ENCODE data around the gene LGI4.
"Not testable (repeated sequence)": the region's sequence is repeated elsewhere in the genome, so short reads cannot be mapped to it uniquely, and the experiment has no call there.

LGI4 gene

GRCh38 chr19:35132254-35132653 is 2.6 kb downstream of the LGI4 start:
- H3K27ac ChIP-seq (ENCODE audit: low read length, poor library complexity, severe bottlenecking), result no peak overlapping the region
- H4K8ac ChIP-seq (ENCODE audit: low read length), result no peak overlapping the region
- no peak for DNase-seq
- no peak overlapping the region for H3K14ac ChIP-seq (ENCODE audit: low read length in 2 of 2)
- H2AFZ ChIP-seq (ENCODE audit: low read depth, low read length), result no peak overlapping the region
- H3K18ac ChIP-seq (ENCODE audit: low read depth in 1 of 2, low read length in 2 of 2), result no peak overlapping the region
- no peak overlapping the region for H2AK5ac ChIP-seq (ENCODE audit: low read length, severe bottlenecking)
- H3K36me3 ChIP-seq (ENCODE audit: control insufficient read depth in 1 of 2, insufficient read depth in 2 of 2, low read depth in 1 of 2, low read length in 2 of 2), result no peaks in the 10 kb centered on the region
- no peak overlapping the region for H3K9ac ChIP-seq (ENCODE audit: low read length)
- H3K4me2 ChIP-seq (ENCODE audit: low read length, poor library complexity, severe bottlenecking), result no peak overlapping the region
- H3K9me3 ChIP-seq (ENCODE audit: control insufficient read depth, low read length), result no peaks in the 10 kb centered on the region
- no peak overlapping the region for H4K91ac ChIP-seq (ENCODE audit: low read length)
- no peak overlapping the region for H2BK12ac ChIP-seq (ENCODE audit: low read length in 2 of 2)
- peaks cover 0 to 12% of the 10 kb centered on the region in 2 experiments for H3K27me3 ChIP-seq (ENCODE audit: control insufficient read depth in 1 of 2, insufficient read depth in 1 of 2, low read length in 2 of 2)
- no peak overlapping the region for H3K4me3 ChIP-seq (ENCODE audit: insufficient read depth in 1 of 2, low read depth in 1 of 2, low read length in 2 of 2)
- no peak overlapping the region for H2BK120ac ChIP-seq (ENCODE audit: low read depth, low read length)
- H3K4me1 ChIP-seq (ENCODE audit: control insufficient read depth, insufficient read depth, low read depth, low read length), result peaks cover 2% of the 10 kb centered on the region
- no peak overlapping the region for H2BK5ac ChIP-seq (ENCODE audit: low read depth, low read length, poor library complexity, severe bottlenecking)
- no peak overlapping the region for H2BK15ac ChIP-seq (ENCODE audit: low read depth, poor library complexity, severe bottlenecking)
- H3K79me1 ChIP-seq (replicated peaks; ENCODE audit: low read length, poor library complexity, severe bottlenecking), result no peaks in the 10 kb centered on the region
- no peak overlapping the region for H3K4ac ChIP-seq (ENCODE audit: low read depth in 1 of 2, low read length in 2 of 2)
- no peak overlapping the region for H3K23ac ChIP-seq (ENCODE audit: low read length in 2 of 2)

DNA sequence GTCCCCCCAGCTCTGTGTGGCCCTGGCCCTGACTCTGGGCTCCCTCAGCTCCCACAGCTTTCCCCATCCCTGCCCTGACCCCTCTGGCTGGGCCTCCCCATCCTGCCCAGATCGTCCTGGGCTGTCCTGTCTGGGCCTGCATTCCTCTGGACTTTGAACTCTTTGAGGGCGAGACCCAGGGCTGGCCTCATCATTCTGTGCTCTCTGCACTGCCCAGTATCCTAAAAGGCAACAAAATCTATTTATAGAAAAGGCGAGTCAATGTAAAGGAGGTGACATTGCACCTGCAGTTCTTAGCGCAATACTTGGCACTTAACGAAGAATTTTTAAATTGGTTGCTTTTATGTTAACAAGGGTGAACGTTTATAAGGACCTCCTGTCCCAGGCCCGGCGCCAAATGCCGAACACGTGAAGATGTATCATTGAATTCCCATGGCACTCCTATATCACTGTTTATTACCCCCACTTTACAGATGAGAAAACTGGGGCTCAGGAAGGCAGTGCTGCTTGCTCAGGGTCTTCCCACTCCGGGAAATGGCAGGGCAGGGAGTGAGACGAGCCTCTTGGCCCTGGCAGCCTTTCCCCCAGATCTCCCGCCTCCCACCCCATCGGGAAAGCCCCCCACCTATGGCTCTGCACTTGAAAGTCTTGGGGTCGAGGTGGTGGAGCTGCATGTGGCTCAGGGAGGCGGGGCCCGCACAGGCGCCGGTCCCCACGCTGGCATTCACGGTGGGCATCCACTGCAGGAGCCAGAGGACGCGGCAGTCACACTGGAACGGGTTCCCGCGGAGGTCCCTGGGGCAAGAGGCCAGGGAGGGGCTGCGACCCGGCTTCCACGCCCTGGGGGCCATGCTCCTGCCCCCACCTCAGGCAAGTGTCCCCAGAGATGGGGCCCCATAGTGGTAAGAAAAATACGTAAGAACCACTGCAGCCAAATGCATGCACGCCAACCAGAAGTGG is 3.8 kb downstream of the LGI4 start:
- no peak overlapping the region for H3K4me3 ChIP-seq (ENCODE audit: insufficient read depth in 1 of 2, low read depth in 1 of 2, low read length in 2 of 2)
- no peak overlapping the region for H2BK15ac ChIP-seq (ENCODE audit: low read depth, poor library complexity, severe bottlenecking)
- no peak overlapping the region for H3K9ac ChIP-seq (ENCODE audit: low read length)
- H3K79me1 ChIP-seq (replicated peaks; ENCODE audit: low read length, poor library complexity, severe bottlenecking), result no peaks in the 10 kb centered on the region
- H4K8ac ChIP-seq (ENCODE audit: low read length), result no peak overlapping the region
- no peak overlapping the region for H2BK5ac ChIP-seq (ENCODE audit: low read depth, low read length, poor library complexity, severe bottlenecking)
- H3K27ac ChIP-seq (ENCODE audit: low read length, poor library complexity, severe bottlenecking), result no peak overlapping the region
- H2AK5ac ChIP-seq (ENCODE audit: low read length, severe bottlenecking), result no peak overlapping the region
- H3K4me2 ChIP-seq (ENCODE audit: low read length, poor library complexity, severe bottlenecking), result no peak overlapping the region
- H2BK120ac ChIP-seq (ENCODE audit: low read depth, low read length), result no peak overlapping the region
- peaks cover 2 to 16% of the 10 kb centered on the region in 2 experiments for H3K27me3 ChIP-seq (ENCODE audit: control insufficient read depth in 1 of 2, insufficient read depth in 1 of 2, low read length in 2 of 2)
- H3K9me3 ChIP-seq (ENCODE audit: control insufficient read depth, low read length), result no peaks in the 10 kb centered on the region
- no peak overlapping the region for H2BK12ac ChIP-seq (ENCODE audit: low read length in 2 of 2)
- H3K36me3 ChIP-seq (ENCODE audit: control insufficient read depth in 1 of 2, insufficient read depth in 2 of 2, low read depth in 1 of 2, low read length in 2 of 2), result no peaks in the 10 kb centered on the region
- H2AFZ ChIP-seq (ENCODE audit: low read depth, low read length), result no peak overlapping the region
- WGBS, result 83% methylated on average over 27 of the region's 31 CpGs
- no peak overlapping the region for H4K91ac ChIP-seq (ENCODE audit: low read length)
- DNase-seq, result no peak
- no peak overlapping the region for H3K4ac ChIP-seq (ENCODE audit: low read depth in 1 of 2, low read length in 2 of 2)
- H3K4me1 ChIP-seq (ENCODE audit: control insufficient read depth, insufficient read depth, low read depth, low read length), result peaks cover 2% of the 10 kb centered on the region
- no peak overlapping the region for H3K23ac ChIP-seq (ENCODE audit: low read length in 2 of 2)
- H3K18ac ChIP-seq (ENCODE audit: low read depth in 1 of 2, low read length in 2 of 2), result no peak overlapping the region
- H3K14ac ChIP-seq (ENCODE audit: low read length in 2 of 2), result no peak overlapping the region

DNA sequence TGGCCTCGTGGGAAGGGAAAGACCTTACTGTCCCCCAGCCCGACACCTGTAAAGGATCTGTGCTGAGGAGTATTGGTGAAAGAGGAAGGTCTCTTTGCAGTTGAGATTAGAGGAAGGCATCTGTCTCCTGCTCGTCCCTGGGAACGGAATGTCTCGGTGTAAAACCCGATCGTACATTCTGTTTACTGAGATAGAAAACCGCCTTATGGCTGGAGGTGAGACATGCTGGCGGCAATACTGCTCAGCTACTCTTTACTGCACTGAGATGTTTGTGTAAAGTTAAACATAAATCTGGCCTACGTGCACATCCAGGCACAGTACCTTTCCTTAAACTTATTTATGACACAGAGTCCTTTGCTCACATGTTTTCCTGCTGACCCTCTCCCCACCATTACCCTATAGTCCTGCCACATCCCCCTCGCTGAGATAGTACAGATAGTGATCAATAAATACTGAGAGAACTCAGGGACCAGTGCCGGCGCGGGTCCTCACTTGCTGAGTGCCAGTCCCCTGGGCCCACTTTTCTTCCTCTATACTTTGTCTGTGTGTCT is 5.1 kb downstream of the LGI4 start:
- H3K18ac ChIP-seq (ENCODE audit: low read depth in 1 of 2, low read length in 2 of 2); H4K91ac ChIP-seq (ENCODE audit: low read length); H3K36me3 ChIP-seq (ENCODE audit: control insufficient read depth in 1 of 2, insufficient read depth in 2 of 2, low read depth in 1 of 2, low read length in 2 of 2); H3K79me1 ChIP-seq (replicated peaks; ENCODE audit: low read length, poor library complexity, severe bottlenecking); H2BK120ac ChIP-seq (ENCODE audit: low read depth, low read length); H3K27ac ChIP-seq (ENCODE audit: low read length, poor library complexity, severe bottlenecking); H3K4me2 ChIP-seq (ENCODE audit: low read length, poor library complexity, severe bottlenecking); H3K4me1 ChIP-seq (ENCODE audit: control insufficient read depth, insufficient read depth, low read depth, low read length); DNase-seq; H2BK5ac ChIP-seq (ENCODE audit: low read depth, low read length, poor library complexity, severe bottlenecking); H3K9ac ChIP-seq (ENCODE audit: low read length); H2AK5ac ChIP-seq (ENCODE audit: low read length, severe bottlenecking); H3K4me3 ChIP-seq (ENCODE audit: insufficient read depth in 1 of 2, low read depth in 1 of 2, low read length in 2 of 2); H3K23ac ChIP-seq (ENCODE audit: low read length in 2 of 2); H3K9me3 ChIP-seq (ENCODE audit: control insufficient read depth, low read length); H4K8ac ChIP-seq (ENCODE audit: low read length); H2BK12ac ChIP-seq (ENCODE audit: low read length in 2 of 2); H3K4ac ChIP-seq (ENCODE audit: low read depth in 1 of 2, low read length in 2 of 2); H2AFZ ChIP-seq (ENCODE audit: low read depth, low read length); H2BK15ac ChIP-seq (ENCODE audit: low read depth, poor library complexity, severe bottlenecking); H3K14ac ChIP-seq (ENCODE audit: low read length in 2 of 2): not testable (repeated sequence)
- 65% methylated on average over 13 of the region's 14 CpGs for WGBS
- H3K27me3 ChIP-seq (ENCODE audit: control insufficient read depth in 1 of 2, insufficient read depth in 1 of 2, low read length in 2 of 2), result peaks cover 9 to 16% of the 10 kb centered on the region in 2 experiments

DNA sequence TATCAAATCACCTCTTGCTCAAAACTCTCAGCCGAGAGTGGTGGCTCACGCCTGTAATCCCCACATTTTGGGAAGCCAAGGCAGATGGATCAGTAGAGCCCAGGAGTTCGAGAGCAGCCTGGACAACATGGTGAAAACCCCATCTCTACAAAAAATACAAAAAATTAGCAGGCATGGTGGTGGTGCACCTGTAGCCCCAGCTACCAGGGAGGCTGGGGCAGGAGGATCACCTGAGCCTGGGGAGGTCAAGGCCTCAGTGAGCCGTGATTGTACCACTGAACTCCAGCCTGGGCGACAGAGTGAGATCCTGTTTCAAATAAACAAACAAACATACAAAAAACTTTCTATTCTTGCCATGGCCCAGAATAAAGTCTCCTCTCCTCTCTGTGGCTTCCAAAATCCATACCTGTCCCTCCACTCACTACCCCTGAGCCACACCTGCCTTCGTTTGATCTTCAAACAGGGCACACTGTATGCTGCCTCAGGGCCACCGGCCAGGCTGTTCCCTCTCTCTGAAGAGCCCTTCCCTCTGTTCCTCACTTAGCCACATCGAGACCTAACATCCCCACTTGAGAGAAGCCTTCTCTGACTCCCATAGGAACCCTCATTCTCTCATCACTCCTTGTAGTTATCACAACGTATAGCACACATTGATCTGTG is 6.3 kb downstream of the LGI4 start:
- Histone ChIP-seq H3K27ac (ENCODE audit: low read length, poor library complexity, severe bottlenecking) (no peak overlapping the region), H2AFZ (ENCODE audit: low read depth, low read length) (no peak overlapping the region), H3K4me3 (ENCODE audit: insufficient read depth in 1 of 2, low read depth in 1 of 2, low read length in 2 of 2) (no peak overlapping the region), H2BK12ac (ENCODE audit: low read length in 2 of 2) (no peak overlapping the region), H4K91ac (ENCODE audit: low read length) (no peak overlapping the region), H3K36me3 (ENCODE audit: control insufficient read depth in 1 of 2, insufficient read depth in 2 of 2, low read depth in 1 of 2, low read length in 2 of 2) (no peaks in the 10 kb centered on the region), H3K4me2 (ENCODE audit: low read length, poor library complexity, severe bottlenecking) (no peak overlapping the region), H3K27me3 (ENCODE audit: control insufficient read depth in 1 of 2, insufficient read depth in 1 of 2, low read length in 2 of 2) (peaks cover 9 to 12% of the 10 kb centered on the region in 2 experiments), H2BK5ac (ENCODE audit: low read depth, low read length, poor library complexity, severe bottlenecking) (no peak overlapping the region), H3K4ac (ENCODE audit: low read depth in 1 of 2, low read length in 2 of 2) (no peak overlapping the region), H3K14ac (ENCODE audit: low read length in 2 of 2) (no peak overlapping the region), H2BK15ac (ENCODE audit: low read depth, poor library complexity, severe bottlenecking) (no peak overlapping the region), H3K4me1 (ENCODE audit: control insufficient read depth, insufficient read depth, low read depth, low read length) (no peaks in the 10 kb centered on the region), H3K9me3 (ENCODE audit: control insufficient read depth, low read length) (no peaks in the 10 kb centered on the region), H3K18ac (ENCODE audit: low read depth in 1 of 2, low read length in 2 of 2) (no peak overlapping the region), H3K9ac (ENCODE audit: low read length) (no peak overlapping the region), H4K8ac (ENCODE audit: low read length) (no peak overlapping the region), H2BK120ac (ENCODE audit: low read depth, low read length) (no peak overlapping the region), H2AK5ac (ENCODE audit: low read length, severe bottlenecking) (no peak overlapping the region), H3K23ac (ENCODE audit: low read length in 2 of 2) (no peak overlapping the region), H3K79me1 (replicated peaks; ENCODE audit: low read length, poor library complexity, severe bottlenecking) (no peaks in the 10 kb centered on the region)
- WGBS, result 80% methylated on average over 9 of the region's 9 CpGs
- no peak for DNase-seq
